GM12892 (cell line): ENCODE measurements around the gene ETS1.

ENCODE experiments used
- POLR2A ChIP-seq: IDR thresholded peaks from 2 replicates; pipeline ENCODE4 v1.6.1; 2011; ENCODE audit warnings: low read depth, low read length, control low read depth
- POLR2AphosphoS5 ChIP-seq: IDR thresholded peaks from 2 replicates; pipeline ENCODE4 v1.6.1; 2011; ENCODE audit warnings: low read depth, low read length, control low read depth
- TAF1 ChIP-seq: IDR thresholded peaks from 2 replicates; pipeline ENCODE4 v1.6.1; 2011; ENCODE audit warnings: low read depth, mild to moderate bottlenecking, control low read depth, low read length, borderline replicate concordance

- no peak for TF ChIP-seq POLR2AphosphoS5
- no peak for TF ChIP-seq POLR2A
- TF ChIP-seq TAF1 = no peak
These were observed 55.8 kb downstream of the ETS1 start for GRCh38 chr11:128531588-128531987.
